H1 (cell line): Measurements from ENCODE around the gene AMMECR1L. TPM values are rescaled to one million over a fixed set of nuclear protein-coding genes. Genes with fewer than 3 reads are reported as not detected.

Experiments
- BCL11A ChIP-seq, 2 experiments: IDR thresholded peaks; one replicate each; pipeline ENCODE4 v1.6.1; 2011; ENCODE audit warnings: low read depth in 2 of 2, low read length in 2 of 2, mild to moderate bottlenecking in 2 of 2
- polyA plus RNA-seq, 7 experiments: library from polyadenylated mRNA; depleted of rRNA in 3 of 7; stranded (reverse) in 5 of 7; unstranded in 2 of 7; fragments of >200 nt in 5 of 7; fragments of 200-250 nt in 2 of 7; gene quantifications; 1 replicate in 5 of 7; 2 replicates in 1 of 7; 4 replicates in 1 of 7; pipeline versions ENCODE4 v1.2.1 to v1.2.3, GENCODE V29; 2011 to 2013; ENCODE audit warnings: missing spikeins in 2 of 7, mixed read lengths in 2 of 7
- total RNA-seq: library from RNA; stranded (reverse); fragmentation: NEBNext Ultra II Directional; extraction: Animal tissue kit (Norgen Biotek cat#: 25700); gene quantifications from 2 replicates; pipeline ENCODE4 v1.2.1, GENCODE V29; 2021

AMMECR1L gene
- total and polyA plus RNA-seq, 2 of the 8 experiments (the other 6 are each of a cell fraction or from before 2014, with no cell fraction given): 10.1 to 18.8 TPM

DNA sequence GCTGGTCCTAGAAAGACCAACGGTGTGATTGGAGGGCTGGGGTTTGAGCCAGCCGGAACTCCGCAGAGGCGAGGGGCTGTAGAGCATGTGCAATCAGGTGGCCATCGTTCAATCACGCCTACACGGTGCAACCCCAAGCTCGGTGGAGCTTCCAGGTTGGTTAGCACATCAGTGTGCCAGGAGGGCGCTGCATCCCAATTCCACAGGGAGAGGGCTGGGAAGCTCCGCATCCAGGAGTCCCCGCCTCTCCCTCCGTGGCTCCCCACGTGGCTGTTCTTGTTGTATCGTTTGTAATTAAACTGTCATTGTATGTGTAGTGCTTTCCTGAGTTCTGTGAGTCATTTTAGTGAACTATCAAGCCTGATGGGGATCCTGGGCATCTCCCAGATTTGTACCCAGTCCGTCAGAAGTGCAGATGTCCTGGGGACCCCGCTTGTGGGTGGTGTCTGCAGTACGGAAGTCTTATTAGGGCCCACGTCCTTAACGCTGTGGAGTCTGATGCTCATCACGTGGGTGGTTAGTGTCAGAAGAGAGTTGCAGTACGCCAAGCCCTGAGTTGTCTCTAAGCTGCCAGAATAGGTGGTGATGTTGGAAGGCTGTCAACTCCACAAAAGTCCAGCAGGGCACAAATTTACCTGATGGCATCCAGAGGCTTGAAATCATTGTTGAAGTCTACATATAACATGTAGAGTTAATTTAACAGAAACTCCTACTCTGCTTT, 20.6 kb upstream of the AMMECR1L start (continued):
- no peak for TF ChIP-seq BCL11A (IDR thresholded peaks at IDR 0.05; ENCODE audit: low read depth in 2 of 2, low read length in 2 of 2)
